IMR-90 (cell line): ENCODE results near the gene ATXN10. TPM values are rescaled to one million over a fixed set of nuclear protein-coding genes. Genes with fewer than 3 reads are reported as not detected.

Experiments used
- ATAC-seq: fragments of 200-7000 bp; cut with Tn5 transposase; 2 replicates; pipeline ENCODE4 v1.9.1; 2020; ENCODE audit warnings: low read depth, mild to moderate bottlenecking, moderate library complexity
- BruUV-seq: library from RNA; stranded (reverse); fragments of 400-500 nt; replicated peaks from 2 replicates; lab custom pipeline; 2021; lab: Mats Ljungman, UMichigan
- CTCF ChIA-PET: fragments of 300-600 bp; formaldehyde crosslinking; extraction: SDS; loops from one replicate; lab custom pipeline; 2021; ENCODE audit warnings: antibody characterized with exemption; lab: Yijun Ruan, JAX
- POLR2A ChIA-PET: fragments of 300-600 bp; sonication (Branson Sonifier 250); formaldehyde crosslinking; loops from one replicate; lab custom pipeline; 2022; ENCODE audit warnings: antibody characterized with exemption; ENCODE audit not compliant: unreplicated experiment; lab: Charles Lee
- DNase-seq: peaks from one replicate; pipeline ENCODE4 v3.0.0; 2013
- H2AFZ ChIP-seq: replicated peaks from 2 replicates; pipeline ENCODE3; 2013; ENCODE audit warnings: low read length, mild to moderate bottlenecking; ENCODE audit not compliant: poor library complexity
- H2AK5ac ChIP-seq: 2 replicates; pipeline ENCODE4 v1.6.1; 2013; ENCODE audit warnings: low read depth, low read length, inconsistent platforms
- H2AK9ac ChIP-seq: replicated peaks from 2 replicates; pipeline ENCODE3; 2013; ENCODE audit warnings: mild to moderate bottlenecking, low read depth, low read length, moderate library complexity; ENCODE audit not compliant: poor library complexity
- H2BK120ac ChIP-seq: 2 replicates; pipeline ENCODE4 v1.6.1; 2013; ENCODE audit warnings: low read depth, low read length, inconsistent platforms
- H2BK15ac ChIP-seq: 3 replicates; pipeline ENCODE4 v1.6.1; 2013; ENCODE audit warnings: low read depth, low read length, inconsistent platforms
- H2BK20ac ChIP-seq: 2 replicates; pipeline ENCODE4 v1.6.1; 2013; ENCODE audit warnings: low read depth, mild to moderate bottlenecking, inconsistent platforms, low read length, moderate library complexity
- H2BK5ac ChIP-seq: 2 replicates; pipeline ENCODE4 v1.6.1; 2013; ENCODE audit warnings: mild to moderate bottlenecking, low read depth, low read length, inconsistent platforms; ENCODE audit not compliant: poor library complexity, severe bottlenecking
- H3K14ac ChIP-seq: replicated peaks from 2 replicates; pipeline ENCODE4 v1.6.1; 2013; ENCODE audit warnings: low read depth, low read length, inconsistent platforms
- H3K18ac ChIP-seq: 2 replicates; pipeline ENCODE4 v1.6.1; 2013; ENCODE audit warnings: low read depth, low read length, control low read depth
- H3K23ac ChIP-seq: 2 replicates; pipeline ENCODE4 v1.6.1; 2013; ENCODE audit warnings: low read depth, low read length, inconsistent platforms
- H3K27ac ChIP-seq: 2 replicates; pipeline ENCODE4 v1.5.1; 2013; ENCODE audit warnings: mild to moderate bottlenecking, control low read depth, low read length; ENCODE audit not compliant: insufficient read depth
- H3K27me3 ChIP-seq: 2 replicates; pipeline ENCODE4 v1.6.1; 2013; ENCODE audit warnings: low read length; ENCODE audit not compliant: control insufficient read depth, insufficient read depth
- H3K36me3 ChIP-seq: 2 replicates; pipeline ENCODE4 v1.6.1; 2013; ENCODE audit warnings: low read length, mixed read lengths; ENCODE audit not compliant: control insufficient read depth, insufficient read depth
- H3K4ac ChIP-seq: 2 replicates; pipeline ENCODE4 v1.6.1; 2013; ENCODE audit warnings: low read depth, low read length, inconsistent platforms
- H3K4me1 ChIP-seq: 2 replicates; pipeline ENCODE4 v1.6.1; 2013; ENCODE audit warnings: low read length, mixed read lengths; ENCODE audit not compliant: control insufficient read depth, insufficient read depth
- H3K4me2 ChIP-seq: 2 replicates; pipeline ENCODE4 v1.6.1; 2013; ENCODE audit warnings: low read depth, mild to moderate bottlenecking, control low read depth, low read length, moderate library complexity
- H3K4me3 ChIP-seq: 2 replicates; pipeline ENCODE4 v1.5.1; 2013; ENCODE audit warnings: low read depth, mild to moderate bottlenecking, control low read depth, low read length, moderate library complexity; ENCODE audit not compliant: insufficient read depth
- H3K56ac ChIP-seq: 2 replicates; pipeline ENCODE4 v1.6.1; 2013; ENCODE audit warnings: low read length, inconsistent platforms; ENCODE audit not compliant: insufficient read depth; ENCODE audit errors: extremely low read depth
- H3K79me1 ChIP-seq, 2 experiments: 2 replicates each; pipeline ENCODE4 v1.6.1; 2013; ENCODE audit warnings: low read length in 2 of 2, inconsistent platforms in 1 of 2, low read depth in 1 of 2
- H3K9ac ChIP-seq: 2 replicates; pipeline ENCODE4 v1.6.1; 2013; ENCODE audit warnings: low read depth, low read length, control low read depth
- H3K9me1 ChIP-seq: 2 replicates; pipeline ENCODE4 v1.6.1; 2013; ENCODE audit warnings: low read length, inconsistent platforms; ENCODE audit not compliant: insufficient read depth
- H3K9me3 ChIP-seq: 2 replicates; pipeline ENCODE4 v1.6.1; 2013; ENCODE audit warnings: low read length; ENCODE audit not compliant: control insufficient read depth, insufficient read depth
- H4K20me1 ChIP-seq: 2 replicates; pipeline ENCODE4 v1.6.1; 2013; ENCODE audit warnings: low read length, inconsistent platforms; ENCODE audit not compliant: insufficient read depth
- H4K5ac ChIP-seq: 2 replicates; pipeline ENCODE4 v1.6.1; 2013; ENCODE audit warnings: mild to moderate bottlenecking, low read depth, low read length, control low read depth
- H4K8ac ChIP-seq, 2 experiments: 2 replicates each; pipeline ENCODE4 v1.6.1; 2013; ENCODE audit warnings: low read depth in 2 of 2, low read length in 2 of 2, control low read depth in 1 of 2, inconsistent platforms in 1 of 2
- H4K91ac ChIP-seq: 2 replicates; pipeline ENCODE4 v1.6.1; 2013; ENCODE audit warnings: low read depth, low read length, inconsistent platforms; ENCODE audit not compliant: insufficient read depth
- CEBPB ChIP-seq: IDR thresholded peaks from 2 replicates; pipeline ENCODE4 v1.6.1; 2012; ENCODE audit warnings: low read depth, low read length, improper control_type of control experiment
- MAZ ChIP-seq: IDR thresholded peaks from 2 replicates; pipeline ENCODE4 v1.6.1; 2012; ENCODE audit warnings: low read depth, mild to moderate bottlenecking, low read length, improper control_type of control experiment, moderate library complexity, borderline replicate concordance
- NFE2L2 ChIP-seq: fragments of 150-350 bp; IDR thresholded peaks from 2 replicates; pipeline ENCODE4 v1.6.1; 2016; ENCODE audit warnings: low read depth, mild to moderate bottlenecking, low read length
- SMC3 ChIP-seq: fragments of 150-350 bp; IDR thresholded peaks from 2 replicates; pipeline ENCODE4 v1.6.1; 2016; ENCODE audit warnings: low read depth, mild to moderate bottlenecking, antibody characterized with exemption, low read length, moderate library complexity
- WGBS, 2 experiments: methylation state at CpG; one replicate each; pipeline versions ENCODE4 v1.1.5 to v1.1.7; 2013; ENCODE audit warnings: missing lambda C conversion rate in 2 of 2; ENCODE audit not compliant: insufficient read length in 1 of 2; ENCODE audit errors: extremely low coverage in 2 of 2; 5-methylcytosine and 5-hydroxymethylcytosine counted together
- dilution Hi-C: fragments of 300-500 bp; cut with HindIII; formaldehyde crosslinking; loops from one replicate; pipeline ENCODE4 v1.14.3; 2018; ENCODE audit warnings: low sequenced_read_pairs; ENCODE audit not compliant: unreplicated experiment
- in situ Hi-C: fragments of 300-500 bp; cut with MboI; formaldehyde crosslinking; loops from 3 replicates; pipeline ENCODE4 v1.14.3; 2019; ENCODE audit warnings: low sequenced_read_pairs, inconsistent platforms, mixed read lengths
- intact Hi-C: fragments of 100-400 bp; cut with micrococcal nuclease; formaldehyde crosslinking; loops from 2 replicates; pipeline ENCODE4 v1.10.0; 2022
- polyA plus RNA-seq, 3 experiments: library from polyadenylated mRNA; depleted of rRNA; stranded (reverse); fragments of >200 nt; gene quantifications; 2 replicates each; pipeline ENCODE4 v1.2.3, GENCODE V29; 2012; ENCODE audit warnings: low replicate concordance in 1 of 3
- total RNA-seq: library from RNA; depleted of rRNA; stranded (reverse); fragments of >200 nt; gene quantifications from 2 replicates; pipeline ENCODE4 v1.2.3, GENCODE V29; 2012

Gene ATXN10
- total and polyA plus RNA-seq, 2 of the 4 experiments (the other 2 are of a cell fraction) = 116 to 231 TPM

GRCh38 chr22:45638834-45639746 is 32.5 kb upstream of the ATXN10 start:
- no TSS peak for BruUV-seq
- peak overlapping the region; percentile 68 for H2AFZ ChIP-seq
- 82% methylated on average over 15 of the region's 21 CpGs; no CpG with 5 or more reads in 1 of the 2 experiments for WGBS, 2 experiments

More at GRCh38 chr22:45638834-45639746, 32.5 kb upstream of the ATXN10 start:
- H3K36me3 ChIP-seq = no peaks in the 10 kb centered on the region
- no peak overlapping the region for H3K18ac ChIP-seq
- ATAC-seq (peak; percentile 24), DNase-seq (no peak)
- no peak overlapping the region for H3K4me3 ChIP-seq
- H3K27ac ChIP-seq = no peak overlapping the region
- H3K14ac ChIP-seq = 0 out of 2 replicates have a peak overlapping the region, but pooled peaks have one; percentile 58
- no peaks in the 10 kb centered on the region for H3K9me3 ChIP-seq
- no peaks in the 10 kb centered on the region for H3K4me1 ChIP-seq
- H3K27me3 ChIP-seq = peaks cover 41% of the 10 kb centered on the region
- H4K8ac ChIP-seq = no peak overlapping the region
- H4K91ac ChIP-seq = no peak overlapping the region
- 0 out of 2 replicates have a peak overlapping the region, but pooled peaks have one; percentile 26 for H2BK20ac ChIP-seq
- intact Hi-C loops = no loop called here
- ChIA-PET POLR2A (interaction anchor here (0.6 kb wide), 1 partner anchor 76 kb away, joined by 3 read pairs; no protein-coding TSS in a partner anchor), CTCF (no interaction called here)
- H4K20me1 ChIP-seq = no peaks in the 10 kb centered on the region
- no peak overlapping the region for H3K4me2 ChIP-seq
- H3K79me1 ChIP-seq = no peaks in the 10 kb centered on the region
- H4K5ac ChIP-seq = no peak overlapping the region
- H2AK5ac ChIP-seq = no peak overlapping the region
- H2BK120ac ChIP-seq = 0 out of 2 replicates have a peak overlapping the region, but pooled peaks have one; percentile 7
- no peak overlapping the region for H3K56ac ChIP-seq
- H2BK5ac ChIP-seq = no peak overlapping the region
- H3K9ac ChIP-seq = no peak overlapping the region
- no peak overlapping the region for H2AK9ac ChIP-seq
- no peak overlapping the region for H2BK15ac ChIP-seq
- TF ChIP-seq SMC3 = no peak
- TF ChIP-seq MAZ = no peak
- TF ChIP-seq NFE2L2 = peak; percentile 56; the same call in 1 of the 2 replicates
- peak; percentile 59 for TF ChIP-seq CEBPB
- dilution Hi-C loops = no loop called here
- H3K23ac ChIP-seq = no peak overlapping the region
- H3K9me1 ChIP-seq = 0 out of 2 replicates have a peak, but pooled peaks cover 5% of the 10 kb centered on the region
- in situ Hi-C loops = no loop called here
- H3K4ac ChIP-seq = no peak overlapping the region
